Neuronal stem cell (in vitro differentiated cells): Measurements from ENCODE around the gene CISD3.

Experiments used
- DNase-seq: peaks from one replicate; pipeline ENCODE4 v3.0.0-alpha.2; 2013; ENCODE audit warnings: low spot score
- H2AFZ ChIP-seq: one replicate; pipeline ENCODE4 v1.6.1; 2013; ENCODE audit warnings: mild to moderate bottlenecking, low read length, inconsistent platforms
- H2AK5ac ChIP-seq: 2 replicates; pipeline ENCODE4 v1.6.1; 2013; ENCODE audit warnings: low read depth, mild to moderate bottlenecking, inconsistent platforms, low read length, moderate library complexity, mixed read lengths
- H2BK120ac ChIP-seq: 2 replicates; pipeline ENCODE4 v1.6.1; 2013; ENCODE audit warnings: low read depth, mild to moderate bottlenecking, inconsistent platforms, low read length, moderate library complexity, mixed read lengths
- H2BK12ac ChIP-seq: one replicate; pipeline ENCODE4 v1.6.1; 2013; ENCODE audit warnings: low read length, inconsistent platforms
- H2BK15ac ChIP-seq: 2 replicates; pipeline ENCODE4 v1.6.1; 2013; ENCODE audit warnings: mild to moderate bottlenecking, low read length, inconsistent platforms, mixed read lengths
- H2BK5ac ChIP-seq: one replicate; pipeline ENCODE4 v1.6.1; 2013; ENCODE audit warnings: inconsistent platforms, mild to moderate bottlenecking, low read length, moderate library complexity
- H3K14ac ChIP-seq: one replicate; pipeline ENCODE4 v1.6.1; 2013; ENCODE audit warnings: low read length, inconsistent platforms
- H3K18ac ChIP-seq: 2 replicates; pipeline ENCODE4 v1.6.1; 2013; ENCODE audit warnings: low read length, inconsistent platforms
- H3K23ac ChIP-seq: 2 replicates; pipeline ENCODE4 v1.6.1; 2013; ENCODE audit warnings: low read depth, mild to moderate bottlenecking, mixed read lengths, low read length, inconsistent platforms; ENCODE audit not compliant: poor library complexity
- H3K27ac ChIP-seq: replicated peaks from 3 replicates; pipeline ENCODE4 v1.5.1; 2013; ENCODE audit warnings: low read length, inconsistent platforms
- H3K27me3 ChIP-seq, 3 experiments: 2 replicates each; pipeline ENCODE4 v1.6.1; 2013; ENCODE audit warnings: low read length in 3 of 3, mild to moderate bottlenecking in 2 of 3, inconsistent platforms in 1 of 3, low read depth in 1 of 3, mixed read lengths in 1 of 3, moderate library complexity in 1 of 3; ENCODE audit not compliant: control insufficient read depth in 3 of 3, insufficient read depth in 3 of 3
- H3K36me3 ChIP-seq, 2 donors: replicated peaks in 1 of 2; 2 replicates each; pipeline ENCODE4 v1.6.1; 2013; ENCODE audit warnings: low read length in 2 of 2; ENCODE audit not compliant: control insufficient read depth in 2 of 2, insufficient read depth in 2 of 2
- H3K4ac ChIP-seq: 2 replicates; pipeline ENCODE4 v1.6.1; 2013; ENCODE audit warnings: inconsistent platforms, mild to moderate bottlenecking, low read length, moderate library complexity
- H3K4me1 ChIP-seq, 2 donors: 1 replicate in 1 of 2; 2 replicates in 1 of 2; pipeline ENCODE4 v1.6.1; 2013; ENCODE audit warnings: low read length in 2 of 2, low read depth in 1 of 2; ENCODE audit not compliant: control insufficient read depth in 2 of 2, insufficient read depth in 1 of 2
- H3K4me2 ChIP-seq: one replicate; pipeline ENCODE4 v1.6.1; 2013; ENCODE audit warnings: mild to moderate bottlenecking, low read length, inconsistent platforms; ENCODE audit not compliant: insufficient read depth, poor library complexity, severe bottlenecking
- H3K4me3 ChIP-seq, 2 donors: 2 replicates each; pipeline ENCODE4 v1.5.1; 2013; ENCODE audit warnings: low read length in 2 of 2, mild to moderate bottlenecking in 2 of 2, inconsistent platforms in 1 of 2, moderate library complexity in 1 of 2
- H3K79me1 ChIP-seq: one replicate; pipeline ENCODE4 v1.6.1; 2013; ENCODE audit warnings: low read depth, mild to moderate bottlenecking, inconsistent platforms, low read length, moderate library complexity
- H3K9ac ChIP-seq: one replicate; pipeline ENCODE4 v1.6.1; 2013; ENCODE audit warnings: mild to moderate bottlenecking, low read depth, low read length, inconsistent platforms; ENCODE audit not compliant: poor library complexity
- H3K9me3 ChIP-seq, 2 donors: replicated peaks in 1 of 2; 2 replicates each; pipeline versions ENCODE3 to v1.6.1; 2013; ENCODE audit warnings: low read length in 2 of 2, mild to moderate bottlenecking in 2 of 2, inconsistent platforms in 1 of 2, low read depth in 1 of 2, mixed read lengths in 1 of 2, moderate library complexity in 1 of 2; ENCODE audit not compliant: control insufficient read depth in 2 of 2, insufficient read depth in 1 of 2
- H4K8ac ChIP-seq: one replicate; pipeline ENCODE4 v1.6.1; 2013; ENCODE audit warnings: low read depth, mild to moderate bottlenecking, inconsistent platforms, low read length, moderate library complexity
- H4K91ac ChIP-seq: one replicate; pipeline ENCODE4 v1.6.1; 2013; ENCODE audit warnings: low read length, low read depth, mild to moderate bottlenecking, inconsistent platforms; ENCODE audit not compliant: poor library complexity
- WGBS, 2 donors: extraction: QIAGEN DNeasy Blood & Tissue Kit; methylation state at CpG; one replicate each; pipeline ENCODE4 v1.1.7; 2013; ENCODE audit warnings: missing lambda C conversion rate in 2 of 2, mixed read lengths in 1 of 2; ENCODE audit not compliant: insufficient read length in 2 of 2, insufficient replicate concordance in 1 of 2; ENCODE audit errors: extremely low coverage in 2 of 2; 5-methylcytosine and 5-hydroxymethylcytosine counted together

Gene CISD3

DNA sequence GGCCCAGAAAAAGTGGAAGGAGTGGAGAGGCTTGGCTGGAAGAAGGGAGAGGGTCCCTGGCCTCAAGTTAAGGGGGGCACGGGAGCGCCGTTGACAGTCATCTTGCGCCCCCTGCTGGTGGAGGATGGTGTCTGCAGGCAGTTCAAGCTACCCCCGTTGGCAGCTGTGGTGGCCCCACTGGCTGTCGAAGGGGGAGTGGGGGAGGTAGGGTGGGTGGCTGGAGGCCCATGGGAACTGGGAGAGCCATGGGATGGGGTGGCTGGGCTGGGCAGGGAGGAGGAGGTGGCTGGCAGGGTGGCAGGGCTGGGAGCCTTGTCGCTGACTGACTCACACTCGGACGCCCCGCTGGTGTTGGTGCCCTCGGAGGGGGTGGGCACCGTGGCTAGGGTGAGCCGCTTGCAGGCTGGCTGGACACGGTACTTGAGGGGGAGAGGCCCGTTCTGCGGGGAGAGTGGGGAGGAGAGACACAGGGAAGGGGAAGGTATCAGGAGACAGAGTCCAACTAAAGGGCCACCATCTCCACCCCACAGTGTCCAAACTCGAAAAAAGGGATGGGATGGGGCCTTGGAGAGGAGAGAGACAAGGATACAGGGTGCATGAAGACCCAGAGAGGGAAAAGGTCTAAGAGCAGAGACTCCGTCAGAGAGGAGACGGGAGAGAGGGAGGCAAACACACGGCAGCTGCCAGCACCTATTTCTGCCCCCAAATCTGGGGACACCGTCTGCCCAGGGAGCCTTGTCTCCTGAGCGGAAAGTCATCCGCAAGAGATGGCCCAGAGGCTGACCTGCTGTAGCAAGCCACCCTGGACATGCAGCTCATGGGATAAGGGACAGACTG lies 5.2 kb downstream of the CISD3 start:
- no peak overlapping the region for H2BK12ac ChIP-seq
- H3K27me3 ChIP-seq: no peaks in the 10 kb centered on the region
- peak overlapping the region; percentile 1 for H4K8ac ChIP-seq
- peaks cover 5 to 6% of the 10 kb centered on the region in 2 donors for H3K4me1 ChIP-seq
- H2BK5ac ChIP-seq: no peak overlapping the region
- no peak overlapping the region for H3K4me3 ChIP-seq
- no peak overlapping the region for H4K91ac ChIP-seq
- peak overlapping the region; percentile 95 for H3K23ac ChIP-seq
- peak overlapping the region; percentile 12 for H3K9ac ChIP-seq
- H3K4ac ChIP-seq: no peak overlapping the region
- no peaks in the 10 kb centered on the region for H3K9me3 ChIP-seq
- no peak overlapping the region for H2BK15ac ChIP-seq
- H3K27ac ChIP-seq: no peak overlapping the region
- peak overlapping the region; percentile 65 for H3K18ac ChIP-seq
- no peak overlapping the region for H3K4me2 ChIP-seq
- H3K14ac ChIP-seq: no peak overlapping the region
- peaks cover 4% of the 10 kb centered on the region for H3K79me1 ChIP-seq
- no CpG with 5 or more reads among the region's 23 CpGs for WGBS, 2 donors
- DNase-seq: no peak
- H3K36me3 ChIP-seq: peaks cover 43 to 82% of the 10 kb centered on the region in 2 donors
- no peak overlapping the region for H2BK120ac ChIP-seq
- H2AFZ ChIP-seq: no peak overlapping the region
- H2AK5ac ChIP-seq: peak overlapping the region; percentile 40

DNA sequence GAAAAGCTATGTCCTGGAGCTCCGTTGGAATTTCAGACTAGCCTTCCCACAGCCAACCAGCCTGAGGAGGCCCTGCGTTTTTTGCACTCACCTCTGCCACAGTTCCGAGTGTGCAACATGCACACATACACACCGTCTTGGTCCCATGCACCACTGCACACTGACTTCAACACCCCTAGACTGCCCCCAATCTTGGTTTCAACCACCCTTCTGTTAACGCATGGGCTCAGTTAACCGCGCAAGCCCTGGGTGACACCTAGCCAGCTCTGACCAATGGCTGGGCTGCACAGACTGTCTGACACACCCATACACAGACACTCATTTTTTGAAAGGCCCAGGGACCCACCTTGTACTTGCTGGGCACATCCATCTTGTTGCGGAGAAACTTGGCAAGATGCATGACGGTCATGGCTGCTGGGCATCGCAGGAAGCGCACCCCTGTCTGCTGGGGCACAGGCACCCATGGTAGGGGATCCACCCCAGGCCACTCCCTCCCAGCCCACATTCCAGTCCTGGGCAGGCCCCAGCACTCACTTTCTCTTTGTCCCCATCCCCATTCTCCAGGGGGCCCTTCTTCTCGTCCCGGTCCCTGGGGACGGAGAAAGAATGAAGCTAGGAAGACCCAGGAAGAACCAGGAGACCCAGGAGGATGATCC lies 8.0 kb downstream of the CISD3 start:
- H2AFZ ChIP-seq: no peak overlapping the region
- H2BK12ac ChIP-seq: no peak overlapping the region
- no peaks in the 10 kb centered on the region for H3K9me3 ChIP-seq
- no peak overlapping the region for H2AK5ac ChIP-seq
- no peak overlapping the region for H2BK120ac ChIP-seq
- no peak overlapping the region for H2BK15ac ChIP-seq
- no peak overlapping the region for H3K4ac ChIP-seq
- no peak for DNase-seq
- no peak overlapping the region for H3K14ac ChIP-seq
- no peak overlapping the region for H3K4me3 ChIP-seq
- H3K4me1 ChIP-seq: peaks cover 4 to 8% of the 10 kb centered on the region in 2 donors
- H3K79me1 ChIP-seq: peaks cover 18% of the 10 kb centered on the region
- H2BK5ac ChIP-seq: no peak overlapping the region
- no peak overlapping the region for H4K8ac ChIP-seq
- H3K27ac ChIP-seq: no peak overlapping the region
- no CpG with 5 or more reads among the region's 14 CpGs for WGBS, 2 donors
- peaks cover 44 to 84% of the 10 kb centered on the region in 2 donors for H3K36me3 ChIP-seq
- H3K18ac ChIP-seq: peak overlapping the region; percentile 29
- H3K23ac ChIP-seq: no peak overlapping the region
- no peak overlapping the region for H3K4me2 ChIP-seq
- no peak overlapping the region for H3K9ac ChIP-seq
- no peak overlapping the region for H4K91ac ChIP-seq
- H3K27me3 ChIP-seq: no peaks in the 10 kb centered on the region

DNA sequence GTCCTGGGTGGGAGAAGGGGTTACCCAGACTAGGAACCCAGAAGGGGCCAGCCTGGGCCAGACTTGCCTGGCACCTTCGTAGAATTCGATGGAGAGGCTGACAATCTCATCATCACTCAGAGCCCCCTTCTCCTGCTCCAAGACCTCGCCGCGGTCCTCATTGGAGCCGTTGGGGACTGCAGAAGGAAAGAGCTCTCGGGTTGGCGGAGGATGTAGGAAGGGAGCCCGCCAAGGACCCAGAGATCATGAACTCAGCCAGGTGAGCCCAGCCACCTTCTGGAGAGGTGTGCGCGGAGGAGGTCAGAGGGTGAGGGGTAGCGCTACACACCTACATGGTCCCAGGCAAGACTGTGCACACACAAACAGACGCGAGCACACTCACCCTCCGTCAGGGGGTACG lies 8.5 kb downstream of the CISD3 start:
- no peak overlapping the region for H2BK120ac ChIP-seq
- H3K4me2 ChIP-seq: no peak overlapping the region
- H2BK5ac ChIP-seq: no peak overlapping the region
- H3K79me1 ChIP-seq: peaks cover 21% of the 10 kb centered on the region
- H3K23ac ChIP-seq: no peak overlapping the region
- H3K14ac ChIP-seq: no peak overlapping the region
- WGBS, 2 donors: no CpG with 5 or more reads among the region's 16 CpGs
- H3K9ac ChIP-seq: no peak overlapping the region
- no peaks in the 10 kb centered on the region for H3K27me3 ChIP-seq
- peaks cover 42 to 84% of the 10 kb centered on the region in 2 donors for H3K36me3 ChIP-seq
- H3K4me3 ChIP-seq: no peak overlapping the region
- no peak overlapping the region for H2BK15ac ChIP-seq
- H3K4me1 ChIP-seq: peaks cover 8% of the 10 kb centered on the region in 2 donors
- H2AFZ ChIP-seq: no peak overlapping the region
- H2BK12ac ChIP-seq: no peak overlapping the region
- no peak overlapping the region for H3K4ac ChIP-seq
- no peak overlapping the region for H4K8ac ChIP-seq
- DNase-seq: no peak
- no peaks in the 10 kb centered on the region for H3K9me3 ChIP-seq
- no peak overlapping the region for H3K27ac ChIP-seq
- H4K91ac ChIP-seq: no peak overlapping the region
- H3K18ac ChIP-seq: no peak overlapping the region
- no peak overlapping the region for H2AK5ac ChIP-seq

DNA sequence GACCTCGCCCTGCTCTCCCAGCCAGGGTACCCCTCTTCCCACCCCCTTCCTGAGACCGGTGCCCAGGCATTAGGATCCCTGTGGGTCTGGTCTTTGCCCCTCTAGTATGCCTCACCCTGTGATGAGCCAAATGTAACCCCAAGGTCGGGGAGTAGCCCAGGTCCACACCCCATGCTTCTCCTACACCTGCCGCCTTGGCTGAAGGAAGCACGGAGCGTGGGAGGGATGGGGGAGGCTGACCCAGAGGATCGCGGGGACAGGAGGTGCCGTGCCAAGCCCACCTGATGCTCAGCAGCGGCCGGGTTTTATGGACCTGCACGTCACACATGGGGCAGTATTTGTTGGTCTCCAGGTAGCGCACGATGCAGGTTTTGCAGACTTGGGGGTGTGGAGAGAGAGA lies 9.2 kb downstream of the CISD3 start:
- H3K9ac ChIP-seq: no peak overlapping the region
- H3K36me3 ChIP-seq: peaks cover 38 to 83% of the 10 kb centered on the region in 2 donors
- H3K9me3 ChIP-seq: no peaks in the 10 kb centered on the region
- H2AFZ ChIP-seq: no peak overlapping the region
- peaks cover 25% of the 10 kb centered on the region for H3K79me1 ChIP-seq
- WGBS, 2 donors: no CpG with 5 or more reads among the region's 14 CpGs
- H3K14ac ChIP-seq: no peak overlapping the region
- no peak overlapping the region for H2BK15ac ChIP-seq
- H2AK5ac ChIP-seq: no peak overlapping the region
- H3K4ac ChIP-seq: no peak overlapping the region
- no peak overlapping the region for H4K91ac ChIP-seq
- H3K27ac ChIP-seq: no peak overlapping the region
- no peak for DNase-seq
- H3K4me2 ChIP-seq: no peak overlapping the region
- no peak overlapping the region for H3K23ac ChIP-seq
- peaks cover 10 to 11% of the 10 kb centered on the region in 2 donors for H3K4me1 ChIP-seq
- no peak overlapping the region for H3K4me3 ChIP-seq
- H2BK5ac ChIP-seq: no peak overlapping the region
- no peak overlapping the region for H4K8ac ChIP-seq
- H2BK12ac ChIP-seq: no peak overlapping the region
- H3K27me3 ChIP-seq: no peaks in the 10 kb centered on the region
- H3K18ac ChIP-seq: no peak overlapping the region
- no peak overlapping the region for H2BK120ac ChIP-seq
